GM10248 (cell line): Measurements from ENCODE around the gene NELFB.

Experiments
- CTCF ChIA-PET: fragments of 300-600 bp; sonication (Branson Sonifier 250); formaldehyde crosslinking; extraction: SDS; loops from one replicate; lab custom pipeline; 2021; ENCODE audit warnings: antibody characterized with exemption; lab: Yijun Ruan, JAX
- POLR2A ChIA-PET: fragments of 350-650 bp; sonication (Branson Sonifier 250); formaldehyde crosslinking; extraction: SDS; loops from one replicate; lab custom pipeline; 2020; ENCODE audit warnings: antibody characterized with exemption; lab: Yijun Ruan, JAX
- DNase-seq: peaks from one replicate; pipeline ENCODE4 v3.0.0; 2012; ENCODE audit errors: extremely low spot score
- CTCF ChIP-seq: IDR thresholded peaks from 2 replicates; pipeline ENCODE4 v1.5.1; 2012; ENCODE audit warnings: mild to moderate bottlenecking, low read depth; ENCODE audit errors: extremely low read depth, missing control alignments, control extremely low read depth

NELFB gene

DNA sequence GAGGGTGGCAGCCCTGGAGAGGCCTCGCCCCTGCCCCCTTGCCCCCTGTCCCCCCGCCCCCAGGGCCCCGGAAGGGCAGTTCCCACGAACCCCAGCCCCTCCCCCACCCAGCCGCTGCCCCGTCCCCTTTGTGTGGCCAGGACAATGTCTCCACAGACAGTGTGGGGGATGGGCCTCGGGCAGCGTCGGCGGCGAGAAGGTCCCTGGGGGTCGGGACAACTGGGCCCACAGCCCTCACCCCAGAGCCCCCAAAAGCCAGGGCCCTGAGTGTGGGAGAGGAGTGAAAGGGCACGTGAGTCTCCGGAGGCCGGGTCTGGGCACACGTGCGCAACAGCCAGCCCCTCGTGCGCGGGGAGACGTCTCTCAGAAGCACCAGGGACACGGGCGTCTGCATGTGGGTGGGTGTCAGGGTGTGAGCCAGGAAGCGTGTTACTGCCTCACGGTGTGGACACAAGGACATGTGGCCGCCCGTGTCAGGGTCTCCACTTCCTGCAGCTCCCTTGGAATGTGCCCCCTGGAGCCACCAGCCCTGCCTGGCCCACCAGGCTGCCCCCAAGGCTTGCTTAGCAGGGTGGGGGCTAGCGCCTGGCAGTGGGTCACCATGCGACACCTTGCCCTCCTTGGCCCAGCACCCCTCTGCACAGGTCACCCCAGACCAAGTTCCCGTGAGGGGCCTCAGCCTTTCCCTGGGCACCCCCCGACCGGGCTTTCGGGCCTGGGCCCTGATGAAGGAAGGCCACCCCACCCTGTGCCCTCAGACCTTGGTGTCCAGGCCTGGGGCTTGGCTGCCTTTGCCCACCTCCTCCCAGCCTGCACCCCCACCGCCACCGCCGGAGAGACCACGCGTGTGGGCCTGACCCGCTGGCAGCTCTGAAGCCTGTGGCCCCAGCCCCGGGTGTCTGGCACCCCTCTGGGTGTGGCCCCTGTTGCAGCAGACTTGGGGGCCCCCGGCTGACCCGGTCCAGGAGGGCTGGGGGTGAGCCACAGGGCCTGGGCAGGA lies 59.7 kb downstream of the NELFB start:
- TF ChIP-seq CTCF: no peak
- ChIA-PET CTCF (interaction anchor here (0.9 kb wide), 1 partner anchor 13 kb away, joined by 5 read pairs; the partner anchor contains the start of gene NRARP), POLR2A (interaction anchor here (1.9 kb wide), 1 partner anchor 13 kb away, joined by 11 read pairs; the partner anchor contains the start of gene NRARP)
- DNase-seq: peak; percentile 23

DNA sequence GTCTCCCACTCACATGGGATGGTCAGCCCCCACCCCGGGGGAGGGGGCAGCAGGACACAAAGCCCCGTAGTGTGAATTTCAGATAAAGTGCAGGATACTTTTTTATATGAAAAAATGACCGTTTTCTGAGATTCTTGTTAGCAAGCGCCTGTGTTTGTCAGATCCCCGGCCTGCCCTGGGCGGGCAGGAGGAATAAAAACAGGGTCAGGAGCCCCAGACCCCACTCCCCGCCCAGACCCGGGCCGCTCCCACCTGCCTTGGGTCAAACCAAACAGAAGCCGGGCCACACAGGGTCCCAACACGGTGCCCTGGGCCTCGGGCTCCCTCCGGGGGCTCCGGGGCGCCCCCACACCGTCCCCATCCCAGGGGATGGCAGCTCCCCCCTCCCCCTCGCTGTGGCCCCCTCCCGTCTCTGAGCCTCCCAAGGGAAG lies 60.5 kb downstream of the NELFB start:
- ChIA-PET POLR2A (interaction anchor here (1.0 to 1.9 kb wide), 2 partner anchors 13 to 61 kb away, joined by 3 to 11 read pairs; partner anchors contain the start of genes NELFB and NRARP), CTCF (interaction anchor here (1.1 to 2.5 kb wide), 2 partner anchors 14 to 75 kb away, joined by 3 to 21 read pairs; partner anchors contain the start of gene NRARP)
- no peak for DNase-seq
- no peak for TF ChIP-seq CTCF

DNA sequence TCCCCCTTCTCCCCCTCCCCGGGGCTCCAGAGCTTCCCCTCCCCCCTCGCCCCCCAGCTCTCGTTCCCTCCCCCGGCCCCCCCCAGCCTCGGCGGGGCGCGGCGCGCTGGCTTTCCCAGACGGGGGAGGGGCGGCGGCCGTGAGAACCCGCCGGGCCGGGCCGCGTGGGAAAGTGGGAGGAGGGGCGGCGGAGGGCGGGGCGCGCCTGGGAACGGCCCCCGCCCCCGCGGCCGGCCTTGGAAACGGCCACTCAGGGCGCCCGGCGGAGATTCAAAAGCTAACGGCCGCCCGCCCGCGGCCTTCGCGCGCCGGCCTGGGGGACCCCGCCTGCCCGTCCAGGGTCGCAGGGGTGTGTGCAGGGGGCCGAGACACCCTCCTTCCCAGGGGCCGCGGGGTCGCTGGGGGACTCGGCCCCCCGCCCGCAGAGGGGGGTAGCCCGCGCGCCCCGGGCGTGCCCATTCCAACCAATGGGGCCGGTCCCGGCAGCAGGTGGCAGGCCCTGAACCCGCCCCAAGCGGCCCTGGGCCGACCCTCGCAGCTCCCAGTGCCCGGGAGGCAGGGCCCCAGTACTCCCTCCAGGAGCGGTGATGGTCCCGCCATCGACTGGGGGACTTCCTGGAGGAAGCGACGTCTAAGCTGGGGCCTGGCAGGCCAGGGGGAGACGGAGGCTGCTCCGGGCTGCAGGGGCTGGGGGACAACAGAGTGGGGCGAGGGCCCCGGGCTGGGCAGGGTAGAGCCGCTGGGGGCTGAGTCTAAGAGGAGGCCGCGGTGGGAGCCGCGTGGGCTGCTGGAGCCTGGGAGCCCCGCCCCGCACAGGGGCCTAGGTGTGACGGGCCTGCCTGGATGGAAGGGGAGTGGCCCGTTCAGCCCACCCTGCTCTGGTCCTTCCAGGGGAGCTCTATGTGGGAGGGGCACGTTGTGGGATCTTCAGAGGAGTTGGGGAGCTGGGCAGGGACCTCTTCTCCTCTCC lies 61.2 kb downstream of the NELFB start:
- DNase-seq: peak; percentile 91
- no peak for TF ChIP-seq CTCF
- ChIA-PET CTCF (interaction anchor here (1.1 to 2.5 kb wide), 5 partner anchors 10 to 109 kb away, joined by 3 to 21 read pairs (median 5); partner anchors contain the start of gene NRARP), POLR2A (interaction anchor here (0.6 to 1.9 kb wide), 4 partner anchors 14 to 511 kb away, joined by 3 to 11 read pairs (median 3); partner anchors contain the start of genes NELFB, NRARP and TUBB4B)

GRCh38 chr9:137317021-137317717 lies 62.0 kb downstream of the NELFB start:
- TF ChIP-seq CTCF: no peak
- DNase-seq: no peak
- ChIA-PET POLR2A (interaction anchor here (0.6 to 1.9 kb wide), 3 partner anchors 15 to 510 kb away, joined by 3 to 11 read pairs (median 3); partner anchors contain the start of genes NRARP and TUBB4B), CTCF (interaction anchor here (1.1 to 2.5 kb wide), 5 partner anchors 10 to 108 kb away, joined by 3 to 21 read pairs (median 5); partner anchors contain the start of gene NRARP)

DNA sequence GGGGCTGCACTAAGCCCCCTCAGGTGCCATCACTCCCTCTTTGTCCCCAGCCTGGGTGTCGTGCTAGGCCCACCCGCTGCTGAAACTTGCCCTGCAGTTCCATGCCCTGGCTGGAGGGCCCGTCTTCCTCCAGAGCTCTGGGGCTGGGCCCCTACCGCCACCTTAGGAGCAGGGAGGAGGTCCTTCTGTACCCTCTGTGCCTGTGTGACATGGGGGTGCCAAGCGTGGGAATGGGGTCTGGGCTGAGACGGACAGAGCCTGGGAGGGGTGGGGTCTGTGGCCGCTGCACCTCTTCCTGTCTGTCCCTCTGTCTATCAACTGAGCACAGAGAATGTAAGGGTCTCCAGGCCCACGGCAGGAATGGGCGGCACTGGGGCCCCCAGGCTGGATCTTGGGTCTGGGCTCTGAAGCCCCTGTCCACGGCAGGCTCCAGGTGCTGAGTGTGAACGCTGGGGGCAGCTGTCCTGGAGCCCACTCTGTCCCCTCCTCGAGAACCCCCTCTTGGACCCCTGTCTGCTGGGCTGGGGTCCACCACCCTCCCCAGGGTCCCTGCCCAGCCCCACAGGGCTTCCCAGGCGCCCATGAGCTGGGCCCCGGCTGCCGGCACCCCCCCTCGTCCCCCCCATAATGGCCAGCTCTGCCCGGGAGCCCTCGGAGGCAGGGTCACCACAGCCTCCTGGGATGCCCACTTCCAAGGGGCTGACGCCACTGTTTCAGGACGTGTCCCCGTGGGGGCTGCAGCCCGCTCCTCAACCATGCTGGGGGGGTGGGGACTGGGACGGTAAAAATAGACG lies 62.8 kb downstream of the NELFB start:
- ChIA-PET CTCF (interaction anchor here (1.6 to 2.5 kb wide), 4 partner anchors 14 to 107 kb away, joined by 3 to 21 read pairs (median 8); partner anchors contain the start of gene NRARP), POLR2A (no interaction called here)
- DNase-seq: no peak
- no peak for TF ChIP-seq CTCF
